HepG2 (cell line): Measurements from ENCODE around the gene NEDD8. TPM values are rescaled to one million over a fixed set of nuclear protein-coding genes. Genes with fewer than 3 reads are reported as not detected.

Source experiments
- AGO2 ChIP-seq: fragments of 200-400 bp; formaldehyde crosslinking; optimal IDR thresholded peaks from 2 replicates; pipeline ENCODE3; 2017; ENCODE audit warnings: mild to moderate bottlenecking, low read depth, low read length, moderate library complexity
- GPN1 ChIP-seq: sonication (generic); formaldehyde crosslinking; IDR thresholded peaks from 2 replicates; pipeline ENCODE4 v1.5.1; 2020; ENCODE audit warnings: missing genetic modification reagents, borderline replicate concordance
- MXI1 ChIP-seq: IDR thresholded peaks from 3 replicates; pipeline ENCODE4 v1.6.1; 2012; ENCODE audit warnings: low read depth, low read length, inconsistent platforms, borderline replicate concordance
- NFIB ChIP-seq: sonication (generic); formaldehyde crosslinking; IDR thresholded peaks from 2 replicates; pipeline ENCODE4 v1.9.0; 2021; ENCODE audit warnings: missing genetic modification reagents, mild to moderate bottlenecking, borderline replicate concordance
- PPARG ChIP-seq: conservative IDR thresholded peaks from 2 replicates; pipeline ENCODE4 v1.6.1; 2016; ENCODE audit warnings: missing biosample characterization, missing genetic modification reagents
- SAFB2 ChIP-seq: sonication (generic); formaldehyde crosslinking; IDR thresholded peaks from 2 replicates; pipeline ENCODE4 v1.5.1; 2020; ENCODE audit warnings: missing genetic modification reagents, low read depth, mild to moderate bottlenecking, borderline replicate concordance
- TRIM24 ChIP-seq: sonication (generic); formaldehyde crosslinking; IDR thresholded peaks from 2 replicates; pipeline ENCODE4 v1.8.0; 2022; ENCODE audit warnings: mild to moderate bottlenecking, missing genetic modification reagents
- ZNF501 ChIP-seq: sonication (generic); formaldehyde crosslinking; IDR thresholded peaks from 2 replicates; pipeline ENCODE4 v1.5.1; 2020; ENCODE audit warnings: mild to moderate bottlenecking, moderate library complexity, missing genetic modification reagents
- ZNF660 ChIP-seq: sonication (generic); formaldehyde crosslinking; IDR thresholded peaks from 2 replicates; pipeline ENCODE4 v1.5.1; 2020; ENCODE audit warnings: mild to moderate bottlenecking, low read depth, missing genetic modification reagents, borderline replicate concordance
- ZNF678 ChIP-seq: sonication (generic); formaldehyde crosslinking; IDR thresholded peaks from 2 replicates; pipeline ENCODE4 v1.4.0; 2020; ENCODE audit warnings: mild to moderate bottlenecking, missing genetic modification reagents
- ZNF720 ChIP-seq: sonication (generic); formaldehyde crosslinking; IDR thresholded peaks from 2 replicates; pipeline ENCODE4 v1.4.0; 2020; ENCODE audit warnings: missing genetic modification reagents
- ZNF780A ChIP-seq: sonication (generic); formaldehyde crosslinking; IDR thresholded peaks from 2 replicates; pipeline ENCODE4 v1.8.0; 2022; ENCODE audit warnings: mild to moderate bottlenecking, missing genetic modification reagents, moderate library complexity
- ZNF841 ChIP-seq: sonication (generic); formaldehyde crosslinking; IDR thresholded peaks from 2 replicates; pipeline ENCODE4 v1.8.1; 2023; ENCODE audit warnings: missing genetic modification reagents, borderline replicate concordance
- polyA plus RNA-seq, 8 experiments: library from polyadenylated mRNA; depleted of rRNA in 3 of 8; stranded (reverse) in 7 of 8; unstranded in 1 of 8; fragments of >200 nt; fragmentation: Illumina TruSeq in 4 of 8; extraction: Trizol in 4 of 8; gene quantifications; 2 replicates each; pipeline versions ENCODE4 v1.2.1 to v1.2.3, GENCODE V29; 2011 to 2016; ENCODE audit warnings: low read depth in 4 of 8, missing spikeins in 1 of 8, mixed read lengths in 1 of 8; ENCODE audit not compliant: insufficient read depth in 1 of 8
- total RNA-seq, 5 experiments: library from RNA; depleted of rRNA; stranded (reverse); fragments of >200 nt; fragmentation: Illumina TruSeq; extraction: Trizol; gene quantifications; 2 replicates each; pipeline ENCODE4 v1.2.3, GENCODE V29; 2016; ENCODE audit warnings: low read depth in 1 of 5
- TF ChIP-seq, protein P1 (sequence below): sonication (generic); formaldehyde crosslinking; IDR thresholded peaks from one replicate; pipeline ENCODE4 v1.5.1; 2020; ENCODE audit warnings: mild to moderate bottlenecking, missing genetic modification reagents; ENCODE audit errors: not compliant biosample characterization
- TF ChIP-seq, protein P2 (sequence below): sonication (generic); formaldehyde crosslinking; IDR thresholded peaks from 2 replicates; pipeline ENCODE4 v1.8.0; 2023; ENCODE audit warnings: mild to moderate bottlenecking, missing genetic modification reagents
- TF ChIP-seq, protein P3 (sequence below): IDR thresholded peaks from 2 replicates; pipeline ENCODE4 v1.6.1; 2016
- TF ChIP-seq, protein P4 (sequence below): sonication (generic); IDR thresholded peaks from 2 replicates; pipeline ENCODE4 v1.6.1; 2016; ENCODE audit warnings: low read depth, borderline replicate concordance

NEDD8 gene
- total and polyA plus RNA-seq, 2 of the 13 experiments (the other 11 are each of a cell fraction or from before 2014, with no cell fraction given) = 535 to 713 TPM

DNA sequence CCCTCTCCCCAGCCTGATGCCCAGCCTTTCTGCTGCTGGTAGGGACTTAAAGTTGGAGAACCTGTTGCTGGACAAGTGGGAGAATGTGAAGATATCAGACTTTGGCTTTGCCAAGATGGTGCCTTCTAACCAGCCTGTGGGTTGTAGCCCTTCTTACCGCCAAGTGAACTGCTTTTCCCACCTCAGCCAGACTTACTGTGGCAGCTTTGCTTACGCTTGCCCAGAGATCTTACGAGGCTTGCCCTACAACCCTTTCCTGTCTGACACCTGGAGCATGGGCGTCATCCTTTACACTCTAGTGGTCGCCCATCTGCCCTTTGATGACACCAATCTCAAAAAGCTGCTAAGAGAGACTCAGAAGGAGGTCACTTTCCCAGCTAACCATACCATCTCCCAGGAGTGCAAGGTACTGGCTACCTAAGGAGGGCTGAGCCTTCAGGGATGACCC is 25.0 kb downstream of the NEDD8 start (continued):
- TF ChIP-seq, protein P1, sequence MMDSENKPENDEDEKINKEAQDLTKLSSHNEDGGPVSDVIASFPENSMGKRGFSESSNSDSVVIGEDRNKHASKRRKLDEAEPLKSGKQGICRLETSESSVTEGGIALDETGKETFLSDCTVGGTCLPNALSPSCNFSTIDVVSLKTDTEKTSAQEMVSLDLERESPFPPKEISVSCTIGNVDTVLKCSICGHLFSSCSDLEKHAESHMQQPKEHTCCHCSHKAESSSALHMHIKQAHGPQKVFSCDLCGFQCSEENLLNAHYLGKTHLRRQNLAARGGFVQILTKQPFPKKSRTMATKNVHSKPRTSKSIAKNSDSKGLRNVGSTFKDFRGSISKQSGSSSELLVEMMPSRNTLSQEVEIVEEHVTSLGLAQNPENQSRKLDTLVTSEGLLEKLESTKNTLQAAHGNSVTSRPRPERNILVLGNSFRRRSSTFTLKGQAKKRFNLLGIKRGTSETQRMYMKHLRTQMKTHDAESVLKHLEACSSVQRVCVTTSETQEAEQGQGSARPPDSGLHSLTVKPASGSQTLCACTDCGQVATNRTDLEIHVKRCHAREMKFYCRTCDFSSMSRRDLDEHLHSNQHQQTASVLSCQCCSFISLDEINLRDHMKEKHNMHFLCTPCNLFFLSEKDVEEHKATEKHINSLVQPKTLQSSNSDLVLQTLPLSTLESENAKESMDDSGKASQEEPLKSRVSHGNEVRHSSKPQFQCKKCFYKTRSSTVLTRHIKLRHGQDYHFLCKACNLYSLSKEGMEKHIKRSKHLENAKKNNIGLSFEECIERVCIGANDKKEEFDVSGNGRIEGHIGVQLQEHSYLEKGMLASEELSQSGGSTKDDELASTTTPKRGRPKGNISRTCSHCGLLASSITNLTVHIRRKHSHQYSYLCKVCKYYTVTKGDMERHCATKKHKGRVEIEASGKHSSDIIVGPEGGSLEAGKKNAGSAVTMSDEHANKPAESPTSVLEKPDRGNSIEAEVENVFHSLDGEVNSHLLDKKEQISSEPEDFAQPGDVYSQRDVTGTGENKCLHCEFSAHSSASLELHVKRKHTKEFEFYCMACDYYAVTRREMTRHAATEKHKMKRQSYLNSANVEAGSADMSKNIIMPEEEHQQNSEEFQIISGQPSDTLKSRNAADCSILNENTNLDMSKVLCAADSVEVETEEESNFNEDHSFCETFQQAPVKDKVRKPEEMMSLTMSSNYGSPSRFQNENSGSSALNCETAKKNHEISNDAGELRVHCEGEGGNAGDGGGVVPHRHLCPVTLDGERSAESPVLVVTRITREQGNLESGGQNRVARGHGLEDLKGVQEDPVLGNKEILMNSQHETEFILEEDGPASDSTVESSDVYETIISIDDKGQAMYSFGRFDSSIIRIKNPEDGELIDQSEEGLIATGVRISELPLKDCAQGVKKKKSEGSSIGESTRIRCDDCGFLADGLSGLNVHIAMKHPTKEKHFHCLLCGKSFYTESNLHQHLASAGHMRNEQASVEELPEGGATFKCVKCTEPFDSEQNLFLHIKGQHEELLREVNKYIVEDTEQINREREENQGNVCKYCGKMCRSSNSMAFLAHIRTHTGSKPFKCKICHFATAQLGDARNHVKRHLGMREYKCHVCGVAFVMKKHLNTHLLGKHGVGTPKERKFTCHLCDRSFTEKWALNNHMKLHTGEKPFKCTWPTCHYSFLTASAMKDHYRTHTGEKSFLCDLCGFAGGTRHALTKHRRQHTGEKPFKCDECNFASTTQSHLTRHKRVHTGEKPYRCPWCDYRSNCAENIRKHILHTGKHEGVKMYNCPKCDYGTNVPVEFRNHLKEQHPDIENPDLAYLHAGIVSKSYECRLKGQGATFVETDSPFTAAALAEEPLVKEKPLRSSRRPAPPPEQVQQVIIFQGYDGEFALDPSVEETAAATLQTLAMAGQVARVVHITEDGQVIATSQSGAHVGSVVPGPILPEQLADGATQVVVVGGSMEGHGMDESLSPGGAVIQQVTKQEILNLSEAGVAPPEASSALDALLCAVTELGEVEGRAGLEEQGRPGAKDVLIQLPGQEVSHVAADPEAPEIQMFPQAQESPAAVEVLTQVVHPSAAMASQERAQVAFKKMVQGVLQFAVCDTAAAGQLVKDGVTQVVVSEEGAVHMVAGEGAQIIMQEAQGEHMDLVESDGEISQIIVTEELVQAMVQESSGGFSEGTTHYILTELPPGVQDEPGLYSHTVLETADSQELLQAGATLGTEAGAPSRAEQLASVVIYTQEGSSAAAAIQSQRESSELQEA (CRISPR knock-in tag) = peak; percentile 10
- TF ChIP-seq ZNF660 (CRISPR knock-in tag) = no peak
- TF ChIP-seq SAFB2 (CRISPR knock-in tag) = 0 out of 2 replicates have a peak, but pooled peaks have one; percentile 10
- no peak for TF ChIP-seq TRIM24
- TF ChIP-seq PPARG (CRISPR knock-in tag) = no peak
- no peak for TF ChIP-seq ZNF841 (CRISPR knock-in tag)
- TF ChIP-seq, protein P2, sequence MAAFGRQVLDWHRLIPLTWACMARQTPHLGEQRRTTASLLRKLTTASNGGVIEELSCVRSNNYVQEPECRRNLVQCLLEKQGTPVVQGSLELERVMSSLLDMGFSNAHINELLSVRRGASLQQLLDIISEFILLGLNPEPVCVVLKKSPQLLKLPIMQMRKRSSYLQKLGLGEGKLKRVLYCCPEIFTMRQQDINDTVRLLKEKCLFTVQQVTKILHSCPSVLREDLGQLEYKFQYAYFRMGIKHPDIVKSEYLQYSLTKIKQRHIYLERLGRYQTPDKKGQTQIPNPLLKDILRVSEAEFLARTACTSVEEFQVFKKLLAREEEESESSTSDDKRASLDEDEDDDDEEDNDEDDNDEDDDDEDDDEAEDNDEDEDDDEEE (CRISPR knock-in tag) = no peak
- TF ChIP-seq, protein P3, sequence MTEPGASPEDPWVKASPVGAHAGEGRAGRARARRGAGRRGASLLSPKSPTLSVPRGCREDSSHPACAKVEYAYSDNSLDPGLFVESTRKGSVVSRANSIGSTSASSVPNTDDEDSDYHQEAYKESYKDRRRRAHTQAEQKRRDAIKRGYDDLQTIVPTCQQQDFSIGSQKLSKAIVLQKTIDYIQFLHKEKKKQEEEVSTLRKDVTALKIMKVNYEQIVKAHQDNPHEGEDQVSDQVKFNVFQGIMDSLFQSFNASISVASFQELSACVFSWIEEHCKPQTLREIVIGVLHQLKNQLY (CRISPR knock-in tag) = no peak
- TF ChIP-seq ZNF678 = no peak
- no peak for TF ChIP-seq GPN1 (CRISPR knock-in tag)
- TF ChIP-seq AGO2 = no peak
- 0 out of 2 replicates have a peak, but pooled peaks have one; percentile 6 for TF ChIP-seq NFIB (CRISPR knock-in tag)
- TF ChIP-seq ZNF720 (CRISPR knock-in tag) = no peak
- TF ChIP-seq, protein P4, sequence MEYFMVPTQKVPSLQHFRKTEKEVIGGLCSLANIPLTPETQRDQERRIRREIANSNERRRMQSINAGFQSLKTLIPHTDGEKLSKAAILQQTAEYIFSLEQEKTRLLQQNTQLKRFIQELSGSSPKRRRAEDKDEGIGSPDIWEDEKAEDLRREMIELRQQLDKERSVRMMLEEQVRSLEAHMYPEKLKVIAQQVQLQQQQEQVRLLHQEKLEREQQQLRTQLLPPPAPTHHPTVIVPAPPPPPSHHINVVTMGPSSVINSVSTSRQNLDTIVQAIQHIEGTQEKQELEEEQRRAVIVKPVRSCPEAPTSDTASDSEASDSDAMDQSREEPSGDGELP = no peak
- TF ChIP-seq MXI1 = no peak
- no peak for TF ChIP-seq ZNF501 (CRISPR knock-in tag)
- TF ChIP-seq ZNF780A = 0 out of 2 replicates have a peak, but pooled peaks have one; percentile 22
